HepG2 (cell line): Measurements from ENCODE around the gene HADH. TPM values are rescaled to one million over a fixed set of nuclear protein-coding genes. Genes with fewer than 3 reads are reported as not detected.

Experiments used
- CBX1 ChIP-seq: IDR thresholded peaks from one replicate; pipeline ENCODE4 v1.6.1; 2016; ENCODE audit warnings: antibody characterized with exemption, low read depth
- CCDC6 ChIP-seq: sonication (generic); formaldehyde crosslinking; IDR thresholded peaks from 2 replicates; pipeline ENCODE4 v1.8.1; 2022; ENCODE audit warnings: mild to moderate bottlenecking, missing genetic modification reagents, moderate library complexity
- CHD2 ChIP-seq: IDR thresholded peaks from 2 replicates; pipeline ENCODE4 v1.6.1; 2011; ENCODE audit warnings: low read depth, low read length, improper control_type of control experiment
- GZF1 ChIP-seq: sonication (generic); formaldehyde crosslinking; IDR thresholded peaks from 2 replicates; pipeline ENCODE4 v1.5.1; 2020; ENCODE audit warnings: mild to moderate bottlenecking, missing genetic modification reagents
- HOXA5 ChIP-seq: sonication (generic); formaldehyde crosslinking; IDR thresholded peaks from 2 replicates; pipeline ENCODE4 v1.4.0; 2020; ENCODE audit warnings: missing genetic modification reagents
- HOXA7 ChIP-seq: sonication (generic); formaldehyde crosslinking; IDR thresholded peaks from 2 replicates; pipeline ENCODE4 v1.8.1; 2022; ENCODE audit warnings: mild to moderate bottlenecking, missing genetic modification reagents, moderate library complexity
- KLF12 ChIP-seq: sonication (generic); formaldehyde crosslinking; IDR thresholded peaks from 2 replicates; pipeline ENCODE4 v1.4.0; 2020; ENCODE audit warnings: missing genetic modification reagents, borderline replicate concordance
- SMARCE1 ChIP-seq: fragments of 450-650 bp; IDR thresholded peaks from 2 replicates; pipeline ENCODE4 v1.6.1; 2017; ENCODE audit warnings: borderline replicate concordance
- SOX6 ChIP-seq, 2 experiments: fragments of 450-650 bp in 1 of 2; sonication (generic) in 1 of 2; formaldehyde crosslinking in 1 of 2; IDR thresholded peaks; 2 replicates each; pipeline versions ENCODE4 v1.4.0 to v1.6.1; 2017 to 2020; ENCODE audit warnings: antibody characterized with exemption in 1 of 2, mild to moderate bottlenecking in 1 of 2, missing genetic modification reagents in 1 of 2
- STAT5B ChIP-seq: sonication (generic); formaldehyde crosslinking; IDR thresholded peaks from 2 replicates; pipeline ENCODE4 v1.4.0; 2020; ENCODE audit warnings: missing genetic modification reagents
- TOE1 ChIP-seq: sonication (generic); formaldehyde crosslinking; IDR thresholded peaks from 2 replicates; pipeline ENCODE4 v1.4.0; 2020; ENCODE audit warnings: mild to moderate bottlenecking, missing genetic modification reagents
- ZBTB7A ChIP-seq: sonication (generic); formaldehyde crosslinking; IDR thresholded peaks from 2 replicates; pipeline ENCODE4 v1.8.0; 2022; ENCODE audit warnings: mild to moderate bottlenecking, missing genetic modification reagents
- ZFP37 ChIP-seq: sonication (generic); formaldehyde crosslinking; IDR thresholded peaks from 2 replicates; pipeline ENCODE4 v1.4.0; 2020; ENCODE audit warnings: missing genetic modification reagents, borderline replicate concordance
- ZNF12 ChIP-seq: sonication (generic); formaldehyde crosslinking; IDR thresholded peaks from 2 replicates; pipeline ENCODE4 v1.5.0; 2020; ENCODE audit warnings: missing genetic modification reagents
- ZNF460 ChIP-seq: sonication (generic); formaldehyde crosslinking; IDR thresholded peaks from 2 replicates; pipeline ENCODE4 v1.5.1; 2020; ENCODE audit warnings: missing genetic modification reagents, mild to moderate bottlenecking, borderline replicate concordance
- ZNF546 ChIP-seq: sonication (generic); formaldehyde crosslinking; conservative IDR thresholded peaks from 2 replicates; pipeline ENCODE4 v1.8.1; 2023; ENCODE audit warnings: mild to moderate bottlenecking, missing genetic modification reagents
- ZNF782 ChIP-seq: sonication (generic); formaldehyde crosslinking; IDR thresholded peaks from 2 replicates; pipeline ENCODE4 v1.4.0; 2020; ENCODE audit warnings: missing genetic modification reagents, mild to moderate bottlenecking, borderline replicate concordance
- ZNF841 ChIP-seq: sonication (generic); formaldehyde crosslinking; IDR thresholded peaks from 2 replicates; pipeline ENCODE4 v1.8.1; 2023; ENCODE audit warnings: missing genetic modification reagents, borderline replicate concordance
- ZNF878 ChIP-seq: sonication (generic); formaldehyde crosslinking; IDR thresholded peaks from 2 replicates; pipeline ENCODE4 v1.8.1; 2023; ENCODE audit warnings: mild to moderate bottlenecking, missing genetic modification reagents, moderate library complexity
- ZSCAN31 ChIP-seq: sonication (generic); formaldehyde crosslinking; IDR thresholded peaks from 2 replicates; pipeline ENCODE4 v1.5.0; 2020; ENCODE audit warnings: low read depth, mild to moderate bottlenecking, missing genetic modification reagents
- polyA plus RNA-seq, 8 experiments: library from polyadenylated mRNA; depleted of rRNA in 3 of 8; stranded (reverse) in 7 of 8; unstranded in 1 of 8; fragments of >200 nt; fragmentation: Illumina TruSeq in 4 of 8; extraction: Trizol in 4 of 8; gene quantifications; 2 replicates each; pipeline versions ENCODE4 v1.2.1 to v1.2.3, GENCODE V29; 2011 to 2016; ENCODE audit warnings: low read depth in 4 of 8, missing spikeins in 1 of 8, mixed read lengths in 1 of 8; ENCODE audit not compliant: insufficient read depth in 1 of 8
- total RNA-seq, 5 experiments: library from RNA; depleted of rRNA; stranded (reverse); fragments of >200 nt; fragmentation: Illumina TruSeq; extraction: Trizol; gene quantifications; 2 replicates each; pipeline ENCODE4 v1.2.3, GENCODE V29; 2016; ENCODE audit warnings: low read depth in 1 of 5
- TF ChIP-seq, protein P1 (sequence below): sonication (generic); formaldehyde crosslinking; IDR thresholded peaks from 2 replicates; pipeline ENCODE4 v1.4.0; 2020; ENCODE audit warnings: low read depth, mild to moderate bottlenecking, missing genetic modification reagents
- TF ChIP-seq, protein P2 (sequence below): IDR thresholded peaks from 2 replicates; pipeline ENCODE4 v1.6.1; 2016; ENCODE audit warnings: control low read depth
- TF ChIP-seq, protein P3 (sequence below): sonication (generic); formaldehyde crosslinking; IDR thresholded peaks from 2 replicates; pipeline ENCODE4 v1.8.0; 2022; ENCODE audit warnings: low read depth, missing genetic modification reagents
- TF ChIP-seq, protein P4 (sequence below): sonication (generic); formaldehyde crosslinking; IDR thresholded peaks from 2 replicates; pipeline ENCODE4 v1.4.0; 2020; ENCODE audit warnings: missing genetic modification reagents

The HADH gene
- total and polyA plus RNA-seq, 2 of the 13 experiments (the other 11 are each of a cell fraction or from before 2014, with no cell fraction given): 29.6 to 33.9 TPM

DNA sequence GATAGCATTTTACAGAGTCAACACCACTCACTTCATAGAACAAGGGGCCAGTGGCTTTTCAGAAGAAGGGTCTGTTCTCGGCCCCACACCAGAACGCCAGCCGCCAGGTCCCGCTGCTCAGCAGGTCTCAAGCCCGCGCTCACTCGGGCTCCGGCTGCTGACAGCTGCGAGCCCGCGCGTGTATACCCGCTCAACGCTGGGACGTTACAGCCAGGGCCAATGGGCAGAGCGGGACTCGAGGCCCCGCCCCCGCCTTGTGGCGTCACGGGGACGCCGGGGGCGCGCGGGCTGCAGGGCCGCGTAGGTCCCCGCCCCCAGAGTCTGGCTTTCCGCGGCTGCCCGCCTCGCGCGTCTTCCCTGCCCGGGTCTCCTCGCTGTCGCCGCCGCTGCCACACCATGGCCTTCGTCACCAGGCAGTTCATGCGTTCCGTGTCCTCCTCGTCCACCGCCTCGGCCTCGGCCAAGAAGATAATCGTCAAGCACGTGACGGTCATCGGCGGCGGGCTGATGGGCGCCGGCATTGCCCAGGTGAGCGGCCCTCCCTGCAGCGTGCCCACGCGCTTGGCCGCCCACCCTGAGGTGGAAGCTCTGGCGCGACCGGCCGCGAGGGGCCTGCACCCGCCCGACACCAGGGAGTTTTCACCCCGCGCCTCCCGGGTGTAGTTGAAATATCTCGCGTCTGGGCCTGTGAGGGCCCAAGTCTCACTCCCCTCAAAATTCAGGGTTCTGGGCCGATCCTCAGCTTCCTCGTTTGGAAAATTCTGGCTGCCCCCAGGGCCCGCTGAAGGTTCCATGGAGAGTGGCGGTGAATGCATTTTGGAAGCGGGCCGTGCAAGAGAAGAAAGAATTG lies at the start of gene HADH (continued):
- TF ChIP-seq, protein P1, sequence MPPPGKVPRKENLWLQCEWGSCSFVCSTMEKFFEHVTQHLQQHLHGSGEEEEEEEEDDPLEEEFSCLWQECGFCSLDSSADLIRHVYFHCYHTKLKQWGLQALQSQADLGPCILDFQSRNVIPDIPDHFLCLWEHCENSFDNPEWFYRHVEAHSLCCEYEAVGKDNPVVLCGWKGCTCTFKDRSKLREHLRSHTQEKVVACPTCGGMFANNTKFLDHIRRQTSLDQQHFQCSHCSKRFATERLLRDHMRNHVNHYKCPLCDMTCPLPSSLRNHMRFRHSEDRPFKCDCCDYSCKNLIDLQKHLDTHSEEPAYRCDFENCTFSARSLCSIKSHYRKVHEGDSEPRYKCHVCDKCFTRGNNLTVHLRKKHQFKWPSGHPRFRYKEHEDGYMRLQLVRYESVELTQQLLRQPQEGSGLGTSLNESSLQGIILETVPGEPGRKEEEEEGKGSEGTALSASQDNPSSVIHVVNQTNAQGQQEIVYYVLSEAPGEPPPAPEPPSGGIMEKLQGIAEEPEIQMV (CRISPR knock-in tag): no peak; the same call in 1 of the 2 replicates
- TF ChIP-seq HOXA5 (CRISPR knock-in tag): no peak; the same call in 1 of the 2 replicates
- no peak for TF ChIP-seq SMARCE1
- peak; percentile 43; the same call in 1 of the 2 replicates for TF ChIP-seq KLF12
- peak; percentile 90 for TF ChIP-seq ZBTB7A (CRISPR knock-in tag)
- TF ChIP-seq ZSCAN31 (CRISPR knock-in tag): no peak; the same call in 1 of the 2 replicates
- TF ChIP-seq TOE1: 0 out of 2 replicates have a peak, but pooled peaks have one; percentile 38
- peak; percentile 49; the same call in 1 of the 2 replicates for TF ChIP-seq ZNF841 (CRISPR knock-in tag)
- 0 out of 2 replicates have a peak, but pooled peaks have one; percentile 54 for TF ChIP-seq HOXA7
- no peak for TF ChIP-seq ZNF460
- no peak; the same call in 1 of the 2 replicates for TF ChIP-seq ZFP37 (CRISPR knock-in tag)
- TF ChIP-seq, protein P2, sequence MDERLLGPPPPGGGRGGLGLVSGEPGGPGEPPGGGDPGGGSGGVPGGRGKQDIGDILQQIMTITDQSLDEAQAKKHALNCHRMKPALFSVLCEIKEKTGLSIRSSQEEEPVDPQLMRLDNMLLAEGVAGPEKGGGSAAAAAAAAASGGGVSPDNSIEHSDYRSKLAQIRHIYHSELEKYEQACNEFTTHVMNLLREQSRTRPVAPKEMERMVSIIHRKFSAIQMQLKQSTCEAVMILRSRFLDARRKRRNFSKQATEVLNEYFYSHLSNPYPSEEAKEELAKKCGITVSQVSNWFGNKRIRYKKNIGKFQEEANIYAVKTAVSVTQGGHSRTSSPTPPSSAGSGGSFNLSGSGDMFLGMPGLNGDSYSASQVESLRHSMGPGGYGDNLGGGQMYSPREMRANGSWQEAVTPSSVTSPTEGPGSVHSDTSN (CRISPR knock-in tag): no peak
- no peak; the same call in 1 of the 2 replicates for TF ChIP-seq ZNF782 (CRISPR knock-in tag)
- TF ChIP-seq CHD2: no peak
- TF ChIP-seq GZF1 (CRISPR knock-in tag): peak; percentile 41; the same call in 1 of the 2 replicates
- no peak for TF ChIP-seq SOX6 (IDR thresholded peaks at IDR 0.05)
- TF ChIP-seq SOX6 (CRISPR knock-in tag; IDR thresholded peaks at IDR 0.05): 0 out of 2 replicates have a peak, but pooled peaks have one; percentile 10
- TF ChIP-seq, protein P3, sequence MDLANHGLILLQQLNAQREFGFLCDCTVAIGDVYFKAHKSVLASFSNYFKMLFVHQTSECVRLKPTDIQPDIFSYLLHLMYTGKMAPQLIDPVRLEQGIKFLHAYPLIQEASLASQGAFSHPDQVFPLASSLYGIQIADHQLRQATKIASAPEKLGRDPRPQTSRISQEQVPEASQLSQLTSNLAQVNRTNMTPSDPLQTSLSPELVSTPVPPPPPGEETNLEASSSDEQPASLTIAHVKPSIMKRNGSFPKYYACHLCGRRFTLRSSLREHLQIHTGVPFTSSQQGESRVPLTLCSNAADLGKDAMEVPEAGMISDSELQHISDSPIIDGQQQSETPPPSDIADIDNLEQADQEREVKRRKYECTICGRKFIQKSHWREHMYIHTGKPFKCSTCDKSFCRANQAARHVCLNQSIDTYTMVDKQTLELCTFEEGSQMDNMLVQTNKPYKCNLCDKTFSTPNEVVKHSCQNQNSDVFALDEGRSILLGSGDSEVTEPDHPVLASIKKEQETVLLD (CRISPR knock-in tag): 0 out of 2 replicates have a peak, but pooled peaks have one; percentile 17
- no peak for TF ChIP-seq STAT5B (CRISPR knock-in tag)
- no peak for TF ChIP-seq CBX1
- TF ChIP-seq ZNF546: no peak; the same call in 1 of the 2 replicates
- TF ChIP-seq, protein P4, sequence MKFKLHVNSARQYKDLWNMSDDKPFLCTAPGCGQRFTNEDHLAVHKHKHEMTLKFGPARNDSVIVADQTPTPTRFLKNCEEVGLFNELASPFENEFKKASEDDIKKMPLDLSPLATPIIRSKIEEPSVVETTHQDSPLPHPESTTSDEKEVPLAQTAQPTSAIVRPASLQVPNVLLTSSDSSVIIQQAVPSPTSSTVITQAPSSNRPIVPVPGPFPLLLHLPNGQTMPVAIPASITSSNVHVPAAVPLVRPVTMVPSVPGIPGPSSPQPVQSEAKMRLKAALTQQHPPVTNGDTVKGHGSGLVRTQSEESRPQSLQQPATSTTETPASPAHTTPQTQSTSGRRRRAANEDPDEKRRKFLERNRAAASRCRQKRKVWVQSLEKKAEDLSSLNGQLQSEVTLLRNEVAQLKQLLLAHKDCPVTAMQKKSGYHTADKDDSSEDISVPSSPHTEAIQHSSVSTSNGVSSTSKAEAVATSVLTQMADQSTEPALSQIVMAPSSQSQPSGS (CRISPR knock-in tag): no peak
- no peak for TF ChIP-seq ZNF12 (CRISPR knock-in tag)
- peak; percentile 51; the same call in 1 of the 2 replicates for TF ChIP-seq CCDC6 (CRISPR knock-in tag)
- peak; percentile 44; the same call in 1 of the 2 replicates for TF ChIP-seq ZNF878
